Measurements from ENCODE around the gene ACSM2A.
"Not testable (repeated sequence)": the region's sequence is repeated elsewhere in the genome, so short reads cannot be mapped to it uniquely, and the experiment has no call there.

- TF ChIP-seq CTCF, POLR2A (IDR thresholded peaks at IDR 0.05): not testable (repeated sequence)
These were observed 32.7 kb downstream of the ACSM2A start for GRCh38 chr16:20483989-20484388.
